ENCODE results near the gene HSPA4.

Gene HSPA4

GRCh38 chr5:133155326-133155969 is 103.6 kb downstream of the HSPA4 start:
- Histone ChIP-seq H3K9ac (ENCODE audit: low read depth, low read length) (no peak overlapping the region), H3K36me3 (ENCODE audit: insufficient read depth, low read length) (no peaks in the 10 kb centered on the region), H3K79me2 (ENCODE audit: insufficient read depth, low read length) (no peaks in the 10 kb centered on the region), H3K27me3 (ENCODE audit: insufficient read depth, low read length, poor library complexity) (no peaks in the 10 kb centered on the region), H3K9me3 (ENCODE audit: insufficient read depth, low read length, severe bottlenecking) (no peaks in the 10 kb centered on the region), H4K20me1 (ENCODE audit: insufficient read depth, low read length) (no peaks in the 10 kb centered on the region), H2AFZ (ENCODE audit: low read depth, low read length) (no peak overlapping the region), H3K4me1 (ENCODE audit: insufficient read depth, low read length) (no peaks in the 10 kb centered on the region), H3K4me2 (ENCODE audit: insufficient read depth, low read length) (no peak overlapping the region), H3K27ac (ENCODE audit: low read length) (no peak overlapping the region), H3K4me3 (ENCODE audit: low read depth in 1 of 2, low read length in 2 of 2) (no peak overlapping the region)
- ATAC-seq (ENCODE audit: insufficient read depth, low read depth) (no peak), DNase-seq (no peak)
- TF ChIP-seq CTCF (IDR thresholded peaks at IDR 0.05; ENCODE audit: borderline replicate concordance, extremely low read depth, low read length, poor library complexity, severe bottlenecking) = no peak
- TF ChIP-seq EZH2 (IDR thresholded peaks at IDR 0.05; ENCODE audit: borderline replicate concordance, low read depth, low read length, severe bottlenecking) = no peak
